ENCODE results near the gene POU2F2.

The POU2F2 gene

DNA sequence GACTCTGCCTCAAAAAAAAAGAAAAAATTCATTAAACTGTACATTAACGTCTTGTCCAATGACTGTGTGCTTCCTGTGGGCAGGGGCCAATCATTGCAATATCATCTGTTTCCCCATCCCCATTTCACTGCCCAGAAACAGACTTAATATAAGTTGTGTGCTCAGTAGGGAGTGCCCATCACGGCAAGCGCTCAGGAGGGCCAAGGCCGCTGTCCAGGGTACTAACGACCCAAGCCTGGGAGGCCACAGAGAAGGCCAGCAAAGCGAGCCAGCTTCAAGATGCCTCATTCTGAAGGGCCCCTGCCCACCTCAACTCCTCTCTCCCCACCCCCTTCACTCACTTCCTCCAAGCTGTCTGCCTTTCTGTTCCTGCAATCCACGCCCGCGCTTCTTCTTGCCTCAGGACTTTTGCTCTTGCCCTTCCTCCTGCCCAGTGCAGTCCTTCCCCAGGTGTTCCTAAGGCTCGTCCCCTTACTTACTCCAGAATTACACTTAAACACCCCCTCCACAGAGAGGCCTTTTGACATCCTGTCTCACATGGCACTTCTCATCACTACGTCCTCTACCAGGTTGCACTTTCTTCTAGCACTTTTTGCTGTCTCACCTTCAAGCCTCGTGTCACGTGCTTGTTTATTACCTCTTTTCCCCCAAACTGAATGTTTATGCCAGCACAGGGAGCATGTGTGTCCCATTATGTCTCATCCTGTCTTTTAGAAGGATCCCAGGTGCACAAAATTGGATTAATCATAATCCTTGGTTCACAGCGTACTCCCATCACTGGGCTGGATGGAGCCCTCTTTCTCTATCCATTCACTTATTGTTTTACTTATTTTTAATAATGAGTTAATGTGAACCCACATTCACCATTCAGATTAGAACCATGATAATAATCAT lies 11.3 kb upstream of the POU2F2 start:
- Histone ChIP-seq H3K36me3 (ENCODE audit: control insufficient read depth in 1 of 2, insufficient read depth in 2 of 2, low read length in 2 of 2) (no peaks in the 10 kb centered on the region), H3K4me1 (ENCODE audit: control insufficient read depth in 1 of 2, insufficient read depth in 2 of 2, low read length in 2 of 2) (no peaks in the 10 kb centered on the region), H3K9ac (ENCODE audit: low read depth in 1 of 2, low read length in 2 of 2) (no peak overlapping the region), H3K9me3 (ENCODE audit: control insufficient read depth in 1 of 2, low read length in 2 of 2) (no peaks in the 10 kb centered on the region), H3K27me3 (ENCODE audit: control insufficient read depth in 1 of 2, insufficient read depth in 2 of 2, low read length in 2 of 2) (peaks cover 2 to 10% of the 10 kb centered on the region in 2 donors), H3K4me3 (ENCODE audit: low read depth in 1 of 2, low read length in 2 of 2) (no peak overlapping the region), H3K27ac (ENCODE audit: low read depth, low read length) (no peak overlapping the region)

DNA sequence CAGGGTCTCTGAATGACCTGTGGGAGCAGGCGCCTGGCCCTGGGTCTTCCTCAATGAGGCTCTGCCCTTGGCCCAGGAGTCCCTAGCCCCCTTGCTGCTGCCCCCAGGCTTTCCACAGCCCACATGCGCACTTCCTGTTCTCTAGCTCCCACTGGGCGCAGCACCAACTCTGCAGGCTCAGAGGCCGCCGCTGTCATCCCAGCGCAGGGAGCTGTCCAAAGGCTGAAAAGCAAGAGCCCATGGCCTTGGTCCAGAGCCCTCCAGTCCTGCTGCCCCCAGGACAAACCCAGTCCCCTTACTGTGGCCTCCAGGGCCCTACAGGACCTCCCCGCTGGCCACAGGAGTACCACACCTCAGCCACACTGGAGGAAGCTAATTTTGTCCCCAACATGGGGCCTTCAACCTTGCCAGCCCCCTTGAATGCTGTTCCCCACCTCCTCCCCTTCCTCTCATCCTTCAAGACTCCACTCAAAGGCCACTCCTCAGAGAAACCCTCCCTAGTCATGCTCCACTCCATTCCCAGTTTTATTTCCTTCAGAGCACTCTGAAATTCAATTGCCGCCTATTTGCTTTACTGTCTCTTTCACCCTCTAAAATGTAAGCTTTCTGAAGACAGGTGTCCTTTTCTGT lies 8.0 kb upstream of the POU2F2 start:
- Histone ChIP-seq H3K4me3 (ENCODE audit: low read depth in 1 of 2, low read length in 2 of 2) (no peak overlapping the region), H3K27me3 (ENCODE audit: control insufficient read depth in 1 of 2, insufficient read depth in 2 of 2, low read length in 2 of 2) (peaks cover under 1 to 5% of the 10 kb centered on the region in 2 donors), H3K9me3 (ENCODE audit: control insufficient read depth in 1 of 2, low read length in 2 of 2) (no peaks in the 10 kb centered on the region), H3K27ac (ENCODE audit: low read depth, low read length) (no peak overlapping the region), H3K9ac (ENCODE audit: low read depth in 1 of 2, low read length in 2 of 2) (no peak overlapping the region), H3K4me1 (ENCODE audit: control insufficient read depth in 1 of 2, insufficient read depth in 2 of 2, low read length in 2 of 2) (no peaks in the 10 kb centered on the region), H3K36me3 (ENCODE audit: control insufficient read depth in 1 of 2, insufficient read depth in 2 of 2, low read length in 2 of 2) (no peaks in the 10 kb centered on the region)

DNA sequence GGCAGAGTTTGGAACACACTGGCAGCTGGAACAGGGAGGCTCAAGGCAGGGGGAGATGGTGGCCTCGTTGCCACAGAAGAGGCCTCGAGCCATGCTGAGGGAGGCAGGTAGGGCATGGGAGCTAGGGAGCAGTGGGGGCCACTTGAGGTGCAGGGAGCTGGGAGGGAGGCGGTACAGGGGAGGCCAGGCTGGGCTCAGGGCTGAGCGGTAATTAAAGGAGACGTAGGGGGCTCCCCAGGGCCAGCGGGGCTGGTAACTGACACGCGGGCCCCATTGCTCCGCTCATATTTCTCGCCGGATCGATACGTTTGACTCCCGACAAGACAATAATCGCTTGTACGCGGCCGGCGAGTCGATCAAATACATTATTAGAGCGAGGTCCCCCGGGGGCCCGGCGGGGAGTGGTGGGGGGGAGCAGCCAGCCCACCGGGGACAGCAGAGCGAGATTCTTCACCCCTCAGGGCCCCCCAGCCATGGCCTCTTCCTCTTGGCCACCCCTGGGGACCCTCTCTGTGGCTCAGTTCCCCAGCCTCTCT lies 2.4 kb upstream of the POU2F2 start:
- H3K27me3 ChIP-seq (ENCODE audit: control insufficient read depth in 1 of 2, insufficient read depth in 2 of 2, low read length in 2 of 2), result peaks cover 18 to 20% of the 10 kb centered on the region in 2 donors
- H3K9ac ChIP-seq (ENCODE audit: low read depth in 1 of 2, low read length in 2 of 2), result no peak overlapping the region
- H3K9me3 ChIP-seq (ENCODE audit: control insufficient read depth in 1 of 2, low read length in 2 of 2), result no peaks in the 10 kb centered on the region
- peaks cover 17 to 27% of the 10 kb centered on the region in 2 donors for H3K4me1 ChIP-seq (ENCODE audit: control insufficient read depth in 1 of 2, insufficient read depth in 2 of 2, low read length in 2 of 2)
- no peaks in the 10 kb centered on the region for H3K36me3 ChIP-seq (ENCODE audit: control insufficient read depth in 1 of 2, insufficient read depth in 2 of 2, low read length in 2 of 2)
- H3K27ac ChIP-seq (ENCODE audit: low read depth, low read length), result no peak overlapping the region
- no peak overlapping the region for H3K4me3 ChIP-seq (ENCODE audit: low read depth in 1 of 2, low read length in 2 of 2)

DNA sequence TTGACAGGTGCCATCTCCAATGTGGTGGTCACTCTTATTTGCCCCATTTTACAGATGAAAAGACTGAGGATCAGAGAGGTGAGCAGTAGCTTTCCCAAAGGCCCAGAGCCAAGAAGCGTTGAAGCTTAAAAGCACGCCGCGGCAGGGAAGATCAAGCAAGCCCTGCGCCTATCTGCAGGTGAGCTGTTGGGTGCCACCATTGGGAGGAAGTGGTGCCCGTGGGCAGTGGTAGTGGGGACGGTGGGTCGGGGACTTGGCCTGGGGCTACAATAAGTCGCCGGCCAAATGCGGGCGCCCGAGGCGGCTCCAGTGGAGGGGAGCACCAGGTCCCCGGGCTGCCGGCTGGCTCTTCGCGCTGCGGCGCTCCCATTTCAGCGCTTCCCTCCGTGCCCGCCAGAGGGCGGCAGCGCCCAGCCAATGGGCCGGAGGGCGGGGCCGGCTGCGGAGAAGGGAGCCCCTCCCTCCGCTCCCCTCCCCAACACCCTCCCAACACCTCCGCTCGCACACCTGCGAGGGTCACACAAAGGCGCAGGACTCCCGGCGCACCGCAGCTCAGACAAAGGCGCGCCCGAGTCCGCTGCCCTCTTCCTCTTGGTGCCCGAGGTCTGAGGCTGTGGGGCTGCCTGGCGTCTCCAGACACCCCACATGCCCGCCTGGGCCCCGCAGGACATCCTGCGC lies 744 bp upstream of the POU2F2 start:
- Histone ChIP-seq H3K27me3 (ENCODE audit: control insufficient read depth in 1 of 2, insufficient read depth in 2 of 2, low read length in 2 of 2) (peaks cover 18 to 20% of the 10 kb centered on the region in 2 donors), H3K27ac (ENCODE audit: low read depth, low read length) (no peak overlapping the region), H3K4me3 (ENCODE audit: low read depth in 1 of 2, low read length in 2 of 2) (peak overlapping the region; percentile 22 to 30), H3K4me1 (ENCODE audit: control insufficient read depth in 1 of 2, insufficient read depth in 2 of 2, low read length in 2 of 2) (peaks cover 17 to 31% of the 10 kb centered on the region in 2 donors), H3K9me3 (ENCODE audit: control insufficient read depth in 1 of 2, low read length in 2 of 2) (no peaks in the 10 kb centered on the region), H3K36me3 (ENCODE audit: control insufficient read depth in 1 of 2, insufficient read depth in 2 of 2, low read length in 2 of 2) (no peaks in the 10 kb centered on the region), H3K9ac (ENCODE audit: low read depth in 1 of 2, low read length in 2 of 2) (peak overlapping the region; percentile 8 to 31)

DNA sequence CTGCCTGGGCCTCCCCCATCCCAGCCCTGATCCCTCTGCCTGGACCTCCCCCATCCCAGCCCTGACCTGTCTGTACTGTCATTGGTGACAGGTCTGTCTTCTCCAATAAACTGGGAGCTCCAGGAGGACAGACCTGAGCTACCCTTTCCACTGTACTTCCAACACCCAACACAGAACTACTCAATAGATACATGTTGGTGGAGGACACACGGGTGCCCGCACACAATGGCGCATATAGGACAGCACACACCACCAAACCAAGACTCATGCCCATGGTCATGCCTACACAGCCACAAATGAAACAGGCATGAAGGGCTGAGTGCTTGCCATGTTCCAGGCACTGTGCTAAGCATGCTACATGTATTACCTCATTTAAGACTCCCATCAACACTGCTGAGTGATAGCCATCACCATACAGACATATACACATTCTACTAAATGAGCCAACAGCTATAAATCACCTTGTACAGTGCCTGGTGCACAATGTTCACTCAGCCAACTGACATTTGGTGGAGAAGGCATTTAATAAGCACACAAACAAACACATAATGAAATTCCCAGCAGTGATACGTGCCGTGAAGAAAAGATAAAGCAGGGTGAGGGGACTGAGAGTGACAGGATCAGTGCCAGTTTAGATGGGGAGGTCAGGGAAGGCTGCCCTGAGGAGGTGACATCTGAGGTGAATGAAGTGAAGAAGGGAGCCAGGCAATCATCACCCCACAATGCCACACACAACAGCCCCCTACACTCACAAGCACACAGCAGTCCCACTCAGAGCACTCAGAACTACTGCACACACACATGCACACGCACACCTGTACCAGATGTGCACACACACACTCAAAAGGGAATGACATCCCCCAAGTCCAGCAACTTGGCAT lies 857 bp downstream of the POU2F2 start:
- no peaks in the 10 kb centered on the region for H3K9me3 ChIP-seq (ENCODE audit: control insufficient read depth in 1 of 2, low read length in 2 of 2)
- peak overlapping the region; percentile 60 to 70 for H3K4me3 ChIP-seq (ENCODE audit: low read depth in 1 of 2, low read length in 2 of 2)
- no peak overlapping the region for H3K27ac ChIP-seq (ENCODE audit: low read depth, low read length)
- peaks cover 17 to 31% of the 10 kb centered on the region in 2 donors for H3K4me1 ChIP-seq (ENCODE audit: control insufficient read depth in 1 of 2, insufficient read depth in 2 of 2, low read length in 2 of 2)
- H3K27me3 ChIP-seq (ENCODE audit: control insufficient read depth in 1 of 2, insufficient read depth in 2 of 2, low read length in 2 of 2), result peaks cover 18 to 20% of the 10 kb centered on the region in 2 donors
- peak overlapping the region; percentile 33 to 36 for H3K9ac ChIP-seq (ENCODE audit: low read depth in 1 of 2, low read length in 2 of 2)
- H3K36me3 ChIP-seq (ENCODE audit: control insufficient read depth in 1 of 2, insufficient read depth in 2 of 2, low read length in 2 of 2), result no peaks in the 10 kb centered on the region

DNA sequence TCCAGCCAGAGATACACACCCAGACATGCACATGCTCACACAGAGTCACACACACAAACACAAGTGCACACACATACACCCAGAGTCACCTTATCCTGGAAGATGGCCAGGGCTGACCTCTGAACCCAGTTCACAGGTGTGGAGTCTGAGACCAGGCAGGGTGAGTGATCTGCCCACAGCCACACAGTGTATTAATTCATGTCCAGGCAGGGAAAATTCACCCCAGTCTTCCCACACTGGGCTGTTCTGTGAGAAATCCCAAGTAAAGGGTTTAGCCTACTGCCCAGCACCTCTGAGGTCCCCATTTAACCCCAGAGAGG lies 2.0 kb downstream of the POU2F2 start:
- no peak overlapping the region for H3K27ac ChIP-seq (ENCODE audit: low read depth, low read length)
- peak overlapping the region in 1 of 2 donors; percentile 43 for H3K9ac ChIP-seq (ENCODE audit: low read depth in 1 of 2, low read length in 2 of 2)
- peaks cover 18 to 20% of the 10 kb centered on the region in 2 donors for H3K27me3 ChIP-seq (ENCODE audit: control insufficient read depth in 1 of 2, insufficient read depth in 2 of 2, low read length in 2 of 2)
- H3K4me1 ChIP-seq (ENCODE audit: control insufficient read depth in 1 of 2, insufficient read depth in 2 of 2, low read length in 2 of 2), result peaks cover 17 to 31% of the 10 kb centered on the region in 2 donors
- H3K36me3 ChIP-seq (ENCODE audit: control insufficient read depth in 1 of 2, insufficient read depth in 2 of 2, low read length in 2 of 2), result no peaks in the 10 kb centered on the region
- H3K4me3 ChIP-seq (ENCODE audit: low read depth in 1 of 2, low read length in 2 of 2), result peak overlapping the region; percentile 30 to 53
- H3K9me3 ChIP-seq (ENCODE audit: control insufficient read depth in 1 of 2, low read length in 2 of 2), result no peaks in the 10 kb centered on the region

DNA sequence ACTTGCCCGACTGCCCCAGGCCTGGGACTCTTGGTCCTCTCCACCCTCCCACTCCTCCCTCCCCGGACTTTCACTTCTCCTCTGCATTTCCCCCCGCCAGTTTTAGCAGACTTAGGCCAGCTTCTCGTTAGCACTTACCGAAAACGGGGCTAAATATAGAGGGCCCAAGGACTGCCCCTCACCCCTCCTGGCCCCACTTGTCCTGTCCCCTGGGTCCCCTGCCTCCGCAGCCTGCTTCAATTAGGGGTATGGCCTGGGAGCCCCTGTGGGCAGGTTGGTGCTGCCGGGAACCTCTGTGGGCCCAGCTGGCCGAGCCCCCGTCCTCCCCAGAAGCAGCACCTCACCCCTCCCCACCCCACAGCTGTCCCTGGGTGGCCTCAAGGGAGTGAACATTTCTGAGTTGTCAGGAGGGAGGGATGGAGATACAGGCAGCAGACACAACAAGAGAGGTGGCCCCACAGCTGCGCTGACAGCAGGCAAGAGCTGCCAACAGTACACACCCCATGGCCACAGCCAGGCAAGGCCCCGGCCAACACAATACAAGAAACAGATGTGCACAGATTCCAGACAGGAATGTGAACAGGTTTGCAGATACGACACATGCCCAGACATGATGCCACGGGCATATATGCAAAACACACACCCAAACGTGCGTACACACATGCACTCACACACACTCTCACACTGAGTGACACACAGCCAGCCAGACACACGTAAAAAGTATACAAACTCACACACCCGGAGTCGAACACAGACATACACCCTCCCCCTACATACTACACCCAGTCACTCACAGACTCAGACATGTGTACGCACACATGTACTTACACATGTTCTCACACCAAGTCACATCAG lies 2.6 kb downstream of the POU2F2 start:
- peak overlapping the region in 1 of 2 donors; percentile 43 for H3K9ac ChIP-seq (ENCODE audit: low read depth in 1 of 2, low read length in 2 of 2)
- H3K4me3 ChIP-seq (ENCODE audit: low read depth in 1 of 2, low read length in 2 of 2), result peak overlapping the region; percentile 8 to 53
- no peak overlapping the region for H3K27ac ChIP-seq (ENCODE audit: low read depth, low read length)
- no peaks in the 10 kb centered on the region for H3K9me3 ChIP-seq (ENCODE audit: control insufficient read depth in 1 of 2, low read length in 2 of 2)
- peaks cover 17 to 31% of the 10 kb centered on the region in 2 donors for H3K4me1 ChIP-seq (ENCODE audit: control insufficient read depth in 1 of 2, insufficient read depth in 2 of 2, low read length in 2 of 2)
- peaks cover 18 to 20% of the 10 kb centered on the region in 2 donors for H3K27me3 ChIP-seq (ENCODE audit: control insufficient read depth in 1 of 2, insufficient read depth in 2 of 2, low read length in 2 of 2)
- no peaks in the 10 kb centered on the region for H3K36me3 ChIP-seq (ENCODE audit: control insufficient read depth in 1 of 2, insufficient read depth in 2 of 2, low read length in 2 of 2)

DNA sequence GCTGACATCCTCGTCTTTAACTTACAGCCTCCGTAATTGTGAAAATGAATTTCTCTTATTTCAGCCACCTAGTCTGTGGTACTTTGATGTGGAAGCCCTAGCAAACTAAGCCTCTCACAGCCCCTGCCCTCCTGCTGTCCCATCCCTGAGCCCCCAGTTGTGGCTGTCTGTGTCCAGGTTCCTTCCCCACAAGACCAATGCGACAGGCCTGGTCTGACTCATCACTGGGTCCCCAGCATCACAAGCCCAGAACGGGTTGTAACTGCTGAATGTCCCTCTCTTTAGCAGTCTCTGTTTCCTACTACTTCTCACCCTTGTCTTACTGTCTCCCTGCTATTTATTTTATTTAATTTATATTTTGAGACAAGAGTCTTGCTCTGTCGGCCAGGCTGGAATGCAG lies 5.7 kb downstream of the POU2F2 start:
- Histone ChIP-seq H3K4me1 (ENCODE audit: control insufficient read depth in 1 of 2, insufficient read depth in 2 of 2, low read length in 2 of 2) (peaks cover 20 to 35% of the 10 kb centered on the region in 2 donors), H3K9me3 (ENCODE audit: control insufficient read depth in 1 of 2, low read length in 2 of 2) (no peaks in the 10 kb centered on the region), H3K9ac (ENCODE audit: low read depth in 1 of 2, low read length in 2 of 2) (no peak overlapping the region), H3K36me3 (ENCODE audit: control insufficient read depth in 1 of 2, insufficient read depth in 2 of 2, low read length in 2 of 2) (no peaks in the 10 kb centered on the region), H3K27me3 (ENCODE audit: control insufficient read depth in 1 of 2, insufficient read depth in 2 of 2, low read length in 2 of 2) (peaks cover 4 to 7% of the 10 kb centered on the region in 2 donors), H3K4me3 (ENCODE audit: low read depth in 1 of 2, low read length in 2 of 2) (no peak overlapping the region), H3K27ac (ENCODE audit: low read depth, low read length) (no peak overlapping the region)

DNA sequence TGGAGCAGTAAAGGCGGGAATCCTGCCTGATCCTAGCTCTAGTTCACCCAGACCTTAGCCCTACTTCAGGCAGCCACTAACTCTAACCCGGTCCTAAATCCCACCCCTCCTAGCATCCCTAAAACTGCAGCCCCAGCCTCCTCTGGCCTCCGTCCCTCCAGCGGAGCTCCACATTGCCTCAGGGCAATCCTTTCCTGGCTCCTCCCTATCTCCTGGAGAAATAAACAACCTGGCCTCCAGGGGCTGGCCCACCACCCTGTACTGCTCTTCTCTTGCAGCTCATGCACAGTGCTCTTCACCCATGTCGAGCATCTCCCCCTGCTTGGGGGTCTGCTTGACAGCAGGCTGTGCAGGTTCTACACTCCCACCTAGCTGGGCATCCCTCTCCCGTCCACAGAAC lies 6.7 kb downstream of the POU2F2 start:
- Histone ChIP-seq H3K9me3 (ENCODE audit: control insufficient read depth in 1 of 2, low read length in 2 of 2) (no peaks in the 10 kb centered on the region), H3K27ac (ENCODE audit: low read depth, low read length) (no peak overlapping the region), H3K9ac (ENCODE audit: low read depth in 1 of 2, low read length in 2 of 2) (no peak overlapping the region), H3K27me3 (ENCODE audit: control insufficient read depth in 1 of 2, insufficient read depth in 2 of 2, low read length in 2 of 2) (peaks cover 0 to 3% of the 10 kb centered on the region in 2 donors), H3K4me1 (ENCODE audit: control insufficient read depth in 1 of 2, insufficient read depth in 2 of 2, low read length in 2 of 2) (peaks cover 25 to 33% of the 10 kb centered on the region in 2 donors), H3K36me3 (ENCODE audit: control insufficient read depth in 1 of 2, insufficient read depth in 2 of 2, low read length in 2 of 2) (no peaks in the 10 kb centered on the region), H3K4me3 (ENCODE audit: low read depth in 1 of 2, low read length in 2 of 2) (no peak overlapping the region)

Data from duodenal mucosa (tissue), 2 donors.